Measurements from ENCODE around the gene CDH13. TPM values are rescaled to one million over a fixed set of nuclear protein-coding genes. Genes with fewer than 3 reads are reported as not detected.

Gene CDH13
- total and polyA plus RNA-seq, 2 of the 8 experiments (the other 6 are each of a cell fraction or from before 2014, with no cell fraction given): 2.3 to 2.4 TPM

DNA sequence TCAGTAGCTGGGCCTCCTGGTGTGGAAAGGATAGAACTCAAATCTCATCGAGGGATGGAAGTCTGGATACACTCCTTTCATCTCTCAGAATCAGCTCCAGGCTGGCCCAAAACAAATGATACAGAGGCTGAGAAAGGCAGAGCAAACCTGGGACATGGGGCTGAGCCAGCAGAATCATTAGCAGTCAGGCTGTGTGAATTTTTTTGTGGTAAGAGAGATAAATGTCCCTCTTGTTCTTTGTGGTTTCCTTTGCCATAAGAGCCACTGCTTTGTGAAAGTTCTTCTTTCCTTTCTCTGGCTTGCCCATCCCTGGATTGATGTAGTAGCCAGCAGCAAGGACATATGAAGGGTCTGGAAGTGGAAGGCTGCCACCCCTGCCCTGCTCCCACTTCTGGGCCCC is 146.2 kb downstream of the CDH13 start:
- Histone ChIP-seq H3K79me1 (ENCODE audit: low read depth, low read length) (no peaks in the 10 kb centered on the region), H3K9me3 (ENCODE audit: insufficient read depth in 2 of 2, low read depth in 1 of 2, low read length in 1 of 2) (no peaks in the 10 kb centered on the region), H3K27me3 (replicated peaks in 1 of 4; ENCODE audit: control insufficient read depth in 3 of 4, extremely low read depth in 1 of 4, insufficient read depth in 3 of 4, low read length in 3 of 4) (no peaks in the 10 kb centered on the region), H3K9ac (replicated peaks in 1 of 4; ENCODE audit: extremely low read depth in 1 of 4, low read depth in 3 of 4, low read length in 3 of 4) (no peak overlapping the region), H3K23me2 (ENCODE audit: low read depth, low read length) (no peaks in the 10 kb centered on the region), H3K14ac (ENCODE audit: insufficient read length) (no peak overlapping the region), H3K4me1 (replicated peaks in 1 of 4; ENCODE audit: control insufficient read depth in 3 of 4, insufficient read depth in 4 of 4, low read length in 3 of 4) (no peaks in the 10 kb centered on the region), H3K4ac (replicated peaks; ENCODE audit: insufficient read length, low read depth, low read length) (no peak overlapping the region), H4K8ac (ENCODE audit: extremely low read depth, insufficient read depth, low read length) (no peak overlapping the region), H2AK5ac (ENCODE audit: low read depth, low read length) (no peak overlapping the region), H2AFZ (ENCODE audit: low read length) (no peak overlapping the region), H4K91ac (replicated peaks; ENCODE audit: insufficient read length, low read length) (no peak overlapping the region), H3K56ac (replicated peaks; ENCODE audit: insufficient read length, low read depth, low read length) (no peak overlapping the region), H2BK15ac (ENCODE audit: low read length) (no peak overlapping the region), H4K5ac (ENCODE audit: insufficient read length, low read depth, low read length) (no peak overlapping the region), H2BK120ac (replicated peaks; ENCODE audit: low read depth, low read length) (no peak overlapping the region), H2BK5ac (ENCODE audit: low read depth, low read length) (no peak overlapping the region), H3K79me2 (ENCODE audit: control insufficient read depth in 1 of 2, insufficient read depth in 2 of 2, low read length in 2 of 2) (no peaks in the 10 kb centered on the region), H3K36me3 (ENCODE audit: control insufficient read depth in 2 of 4, insufficient read depth in 4 of 4, low read length in 3 of 4) (no peaks in the 10 kb centered on the region), H3K23ac (ENCODE audit: insufficient read length) (no peak overlapping the region), H3K4me2 (ENCODE audit: insufficient read depth in 1 of 2, low read depth in 2 of 2, low read length in 2 of 2) (no peak overlapping the region), H3K18ac (ENCODE audit: extremely low read depth, low read length) (no peak overlapping the region), H3K4me3 (ENCODE audit: extremely low read depth in 1 of 4, insufficient read depth in 2 of 4, low read depth in 3 of 4, low read length in 4 of 4) (no peak overlapping the region), H4K20me1 (replicated peaks in 1 of 2; ENCODE audit: control insufficient read depth in 1 of 2, insufficient read depth in 2 of 2, low read length in 2 of 2) (no peaks in the 10 kb centered on the region), H3K27ac (ENCODE audit: low read depth, low read length) (no peak overlapping the region), H2BK12ac (ENCODE audit: low read depth, low read length) (no peak overlapping the region), H2BK20ac (ENCODE audit: low read length) (no peak overlapping the region)
- TF ChIP-seq, protein P1, sequence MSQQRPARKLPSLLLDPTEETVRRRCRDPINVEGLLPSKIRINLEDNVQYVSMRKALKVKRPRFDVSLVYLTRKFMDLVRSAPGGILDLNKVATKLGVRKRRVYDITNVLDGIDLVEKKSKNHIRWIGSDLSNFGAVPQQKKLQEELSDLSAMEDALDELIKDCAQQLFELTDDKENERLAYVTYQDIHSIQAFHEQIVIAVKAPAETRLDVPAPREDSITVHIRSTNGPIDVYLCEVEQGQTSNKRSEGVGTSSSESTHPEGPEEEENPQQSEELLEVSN (IDR thresholded peaks at IDR 0.05): no peak
- TF ChIP-seq SIN3A (conservative IDR thresholded peaks at IDR 0.05 in 1 of 2, IDR thresholded peaks at IDR 0.05 in 1 of 2; ENCODE audit: low read depth in 1 of 2, low read length in 2 of 2) (no peak), PHF8 (conservative IDR thresholded peaks at IDR 0.05; ENCODE audit: low read depth, low read length) (no peak), POLR2AphosphoS5 (IDR thresholded peaks at IDR 0.05; ENCODE audit: low read depth, low read length) (no peak), TCF12 (IDR thresholded peaks at IDR 0.05; ENCODE audit: low read depth, low read length) (no peak), SP2 (IDR thresholded peaks at IDR 0.05; ENCODE audit: low read length) (no peak)
- DNase-seq (ENCODE audit: low read depth in 1 of 2, low spot score in 2 of 2) (no peak), FAIRE-seq (no peak)
- CTCF ChIA-PET (ENCODE audit: partially characterized antibody): interaction anchor here (0.6 to 1.4 kb wide), 5 partner anchors 15 to 369 kb away, joined by 3 to 4 read pairs (median 3); no protein-coding TSS in a partner anchor
- POLR2A ChIA-PET (ENCODE audit: partially characterized antibody): no interaction called here
- 77% methylated on average over 1 of the region's 1 CpG; no CpG with 5 or more reads in 1 of the 2 experiments for WGBS, 2 experiments (ENCODE audit: extremely low coverage in 1 of 2, insufficient coverage in 1 of 2, insufficient read length in 1 of 2, insufficient replicate concordance in 2 of 2, low coverage in 1 of 2, low lambda C conversion rate in 2 of 2, missing lambda C conversion rate in 1 of 2)
